Measurements from ENCODE around the gene OMP.
"Not testable (repeated sequence)": the region's sequence is repeated elsewhere in the genome, so short reads cannot be mapped to it uniquely, and the experiment has no call there.

The OMP gene

DNA sequence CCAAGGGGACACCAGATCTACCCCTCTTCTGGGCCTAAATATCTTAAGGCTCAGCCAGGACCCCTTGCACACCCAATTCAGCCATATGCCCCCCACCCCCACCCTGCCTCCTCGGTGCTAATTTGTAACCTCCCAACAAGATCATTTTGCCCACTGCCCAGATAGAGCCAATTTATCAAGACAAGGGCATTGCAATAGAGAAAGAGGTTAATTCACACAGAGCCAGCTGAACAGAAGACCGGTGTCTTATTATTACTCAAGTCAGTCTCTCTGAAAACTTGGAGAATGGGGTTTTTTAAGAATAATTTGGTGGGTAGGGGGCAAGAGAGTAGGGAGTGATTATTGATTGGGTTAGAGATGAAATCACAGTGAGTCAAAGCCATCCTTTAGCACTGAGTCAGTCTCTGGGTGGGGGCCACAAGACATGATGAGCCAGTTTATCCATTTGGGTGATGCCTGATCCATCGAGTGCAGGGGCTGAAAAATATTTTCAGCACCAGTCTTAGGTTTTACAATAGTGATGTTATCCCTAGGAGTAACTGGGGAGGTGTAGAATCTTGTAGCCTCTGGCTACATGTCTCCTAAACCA, 45.7 kb upstream of the OMP start:
- DNase-seq (ENCODE audit: low read depth, low spot score) = no peak
- no peak overlapping the region for H3K4me3 ChIP-seq (ENCODE audit: low read depth, low read length)
- no peak for TF ChIP-seq CTCF (IDR thresholded peaks at IDR 0.05; ENCODE audit: insufficient read depth, low read length, missing control alignments)
- ChIA-PET CTCF (interaction anchor here (1.3 to 10.7 kb wide), 3 partner anchors 8 to 35 kb away, joined by 4 to 320 read pairs (median 7); no protein-coding TSS in a partner anchor), POLR2A (no interaction called here)

DNA sequence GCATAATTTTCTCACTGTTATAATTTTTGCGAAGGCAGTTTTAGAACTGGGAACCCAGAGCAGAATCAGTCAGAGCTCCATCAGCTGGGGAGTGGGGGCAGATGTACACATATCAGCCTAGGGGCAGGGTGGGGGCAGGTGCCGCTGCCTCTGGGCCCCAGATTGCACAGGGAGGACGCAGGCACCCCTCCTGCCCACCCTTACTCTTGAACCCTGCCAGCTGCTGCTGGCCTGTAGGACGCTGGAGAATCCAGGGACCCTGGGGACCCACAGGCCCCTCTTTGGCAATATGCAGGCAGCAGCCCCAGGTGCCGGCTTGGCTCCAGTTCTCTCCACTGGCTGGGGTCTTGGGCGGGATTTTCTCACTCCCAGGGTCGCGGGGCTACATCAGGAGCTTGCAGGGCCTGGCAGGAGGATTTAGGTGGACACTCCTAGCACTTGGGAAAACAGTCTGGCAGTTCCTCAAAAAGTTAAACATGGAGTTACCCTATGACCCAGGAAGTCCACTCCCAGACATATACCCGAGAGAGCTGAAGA, 44.6 kb upstream of the OMP start:
- no peak for TF ChIP-seq CTCF (IDR thresholded peaks at IDR 0.05; ENCODE audit: insufficient read depth, low read length, missing control alignments)
- CTCF ChIA-PET = interaction anchor here (1.1 to 4.5 kb wide), 5 partner anchors 9 to 130 kb away, joined by 4 to 30 read pairs (median 5); no protein-coding TSS in a partner anchor
- no peak overlapping the region for H3K4me3 ChIP-seq (ENCODE audit: low read depth, low read length)
- DNase-seq (ENCODE audit: low read depth, low spot score) = no peak
- POLR2A ChIA-PET = no interaction called here

- no peak overlapping the region for H3K4me3 ChIP-seq (ENCODE audit: low read depth, low read length)
- DNase-seq (ENCODE audit: low read depth, low spot score) = no peak
- CTCF ChIA-PET = interaction anchor here (1.1 to 4.5 kb wide), 4 partner anchors 12 to 129 kb away, joined by 4 to 30 read pairs (median 4); no protein-coding TSS in a partner anchor
- TF ChIP-seq CTCF (IDR thresholded peaks at IDR 0.05; ENCODE audit: insufficient read depth, low read length, missing control alignments) = no peak
- POLR2A ChIA-PET = no interaction called here
Observed at GRCh38 chr11:77058900-77059299, 43.7 kb upstream of the OMP start.

DNA sequence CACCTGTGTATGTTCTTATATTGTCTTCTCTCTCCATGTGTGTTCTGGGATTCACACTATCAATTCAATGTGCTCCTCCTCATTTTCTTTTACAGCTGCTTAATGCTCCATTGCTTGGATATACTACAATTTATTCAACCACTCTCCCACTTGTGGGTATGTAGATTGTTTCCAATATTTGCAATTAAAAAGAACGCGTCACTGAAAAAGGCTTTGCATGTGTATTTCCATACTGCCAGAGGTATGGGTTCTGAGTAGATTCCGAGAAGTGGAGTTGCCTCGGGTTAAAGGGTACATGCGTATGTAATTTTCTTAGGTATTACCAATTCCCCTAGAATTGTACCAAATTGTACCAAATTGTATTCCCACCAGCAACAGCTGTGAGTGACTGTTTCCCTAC, 42.8 kb upstream of the OMP start:
- POLR2A ChIA-PET = no interaction called here
- DNase-seq (ENCODE audit: low read depth, low spot score) = no peak
- no peak overlapping the region for H3K4me3 ChIP-seq (ENCODE audit: low read depth, low read length)
- CTCF ChIA-PET = interaction anchor here (1.8 to 4.5 kb wide), 2 partner anchors 22 to 31 kb away, joined by 4 to 30 read pairs; no protein-coding TSS in a partner anchor
- TF ChIP-seq CTCF (IDR thresholded peaks at IDR 0.05; ENCODE audit: insufficient read depth, low read length, missing control alignments) = no peak

- no peak for TF ChIP-seq CTCF (IDR thresholded peaks at IDR 0.05; ENCODE audit: insufficient read depth, low read length, missing control alignments)
- POLR2A ChIA-PET = no interaction called here
- no peak for DNase-seq (ENCODE audit: low read depth, low spot score)
- CTCF ChIA-PET = interaction anchor here (0.8 to 4.5 kb wide), 5 partner anchors 9 to 52 kb away, joined by 3 to 30 read pairs (median 4); no protein-coding TSS in a partner anchor
- H3K4me3 ChIP-seq (ENCODE audit: low read depth, low read length) = no peak overlapping the region
Observed at GRCh38 chr11:77060234-77060633, 42.4 kb upstream of the OMP start.

DNA sequence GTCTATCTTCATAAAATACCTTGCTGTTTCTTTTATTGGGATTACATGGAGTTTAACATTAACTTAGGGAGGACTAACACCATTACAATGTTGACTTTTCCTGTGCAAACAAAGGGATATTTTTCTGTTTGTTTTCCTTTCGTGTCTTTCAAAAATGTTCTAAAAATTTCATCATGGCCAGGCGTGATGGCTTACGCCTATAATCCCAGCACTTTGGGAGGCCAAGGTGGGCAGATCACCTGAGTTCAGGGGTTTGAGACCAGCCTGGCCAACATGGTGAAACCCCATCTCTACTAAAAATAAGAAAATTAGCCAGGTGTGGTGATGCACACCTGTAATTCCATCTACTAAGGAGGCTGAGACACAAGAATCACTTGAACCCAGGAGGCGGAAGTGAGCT, 41.4 kb upstream of the OMP start:
- CTCF ChIA-PET = interaction anchor here (1.3 to 4.5 kb wide), 3 partner anchors 10 to 30 kb away, joined by 3 to 30 read pairs (median 4); no protein-coding TSS in a partner anchor
- POLR2A ChIA-PET; DNase-seq (ENCODE audit: low read depth, low spot score); H3K4me3 ChIP-seq (ENCODE audit: low read depth, low read length): not testable (repeated sequence)
